ENCODE measurements around the gene ACOT8. TPM values are rescaled to one million over a fixed set of nuclear protein-coding genes. Genes with fewer than 3 reads are reported as not detected.

ACOT8 gene
- polyA plus RNA-seq, 2 of the 4 experiments (the other 2 are of a cell fraction): 14.0 to 18.5 TPM

DNA sequence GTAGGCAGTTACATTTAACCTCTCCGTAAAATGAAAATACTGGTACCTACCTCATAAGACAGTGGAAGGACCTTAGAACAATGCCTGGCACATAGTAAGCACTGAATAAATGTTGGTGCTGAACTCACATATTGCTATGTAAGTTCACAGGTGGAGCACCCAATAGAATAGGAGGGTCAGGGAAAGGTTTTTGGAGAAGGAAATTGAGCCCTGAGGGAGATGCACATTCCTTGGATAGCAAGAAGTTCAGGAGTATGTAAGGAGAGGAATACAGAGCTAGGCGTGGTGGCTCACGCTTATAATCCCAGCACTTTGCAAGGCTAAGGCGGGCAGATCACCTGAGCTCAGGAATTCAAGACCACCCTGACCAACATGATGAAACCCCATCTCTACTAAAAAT lies 37.7 kb downstream of the ACOT8 start:
- ChIA-PET CTCF (interaction anchor here (0.6 to 2.6 kb wide), 5 partner anchors 20 to 157 kb away, joined by 3 to 11 read pairs (median 3); no protein-coding TSS in a partner anchor), POLR2A (interaction anchor here (0.5 kb wide), 1 partner anchor 116 kb away, joined by 3 read pairs; no protein-coding TSS in a partner anchor)
- DNase-seq (ENCODE audit: low read depth in 1 of 2, low spot score in 1 of 2) (no peak), ATAC-seq (no peak), FAIRE-seq (no peak)
- no peak overlapping the region for H3K27ac ChIP-seq
- 88% methylated on average over 4 of the region's 4 CpGs for WGBS (ENCODE audit: missing lambda C conversion rate)
- H3K9me3 ChIP-seq: no peaks in the 10 kb centered on the region
- no peak overlapping the region for H3K4me3 ChIP-seq
- TF ChIP-seq RARB (CRISPR knock-in tag; IDR thresholded peaks at IDR 0.05): no peak
- TF ChIP-seq HOXA7 (CRISPR knock-in tag; IDR thresholded peaks at IDR 0.05): no peak
- no peak for TF ChIP-seq SMC3 (IDR thresholded peaks at IDR 0.05)
- no peak for TF ChIP-seq ZSCAN20 (CRISPR knock-in tag; IDR thresholded peaks at IDR 0.05)
- TF ChIP-seq GATA3 (IDR thresholded peaks at IDR 0.05; ENCODE audit: borderline replicate concordance): no peak
- peaks cover 33% of the 10 kb centered on the region for H3K4me1 ChIP-seq
- no peak overlapping the region for H3K4me2 ChIP-seq

DNA sequence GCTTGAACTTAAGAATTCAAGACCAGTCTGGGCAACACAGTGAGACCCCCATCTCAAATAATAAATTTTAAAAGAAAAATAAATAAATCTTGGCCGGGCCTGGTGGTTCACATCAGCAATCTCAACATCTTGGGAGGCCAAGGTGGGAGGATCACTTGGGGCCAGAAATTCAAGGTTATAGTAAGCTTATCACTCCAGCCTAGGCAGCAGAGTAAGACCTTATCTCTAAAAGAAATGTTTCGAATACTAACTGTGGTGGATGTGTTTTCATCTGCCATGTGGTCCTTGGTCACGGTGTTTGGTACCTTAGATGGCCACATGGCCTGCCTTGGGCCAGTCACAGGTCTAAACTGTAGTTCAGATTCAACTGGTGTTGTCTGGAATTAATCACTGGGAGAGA lies 39.0 kb downstream of the ACOT8 start:
- ChIA-PET CTCF (interaction anchor here (1.0 to 2.2 kb wide), 3 partner anchors 22 to 145 kb away, joined by 3 to 6 read pairs (median 3); no protein-coding TSS in a partner anchor), POLR2A (no interaction called here)
- H3K9me3 ChIP-seq: no peaks in the 10 kb centered on the region
- H3K4me1 ChIP-seq: peaks cover 45% of the 10 kb centered on the region
- DNase-seq (ENCODE audit: low read depth in 1 of 2, low spot score in 1 of 2): no peak
- no peak for FAIRE-seq
- H3K4me3 ChIP-seq: no peak overlapping the region
- H3K27ac ChIP-seq: no peak overlapping the region
- no peak overlapping the region for H3K4me2 ChIP-seq
- WGBS (ENCODE audit: missing lambda C conversion rate): 85% methylated on average over 3 of the region's 3 CpGs
- TF ChIP-seq, protein P1, sequence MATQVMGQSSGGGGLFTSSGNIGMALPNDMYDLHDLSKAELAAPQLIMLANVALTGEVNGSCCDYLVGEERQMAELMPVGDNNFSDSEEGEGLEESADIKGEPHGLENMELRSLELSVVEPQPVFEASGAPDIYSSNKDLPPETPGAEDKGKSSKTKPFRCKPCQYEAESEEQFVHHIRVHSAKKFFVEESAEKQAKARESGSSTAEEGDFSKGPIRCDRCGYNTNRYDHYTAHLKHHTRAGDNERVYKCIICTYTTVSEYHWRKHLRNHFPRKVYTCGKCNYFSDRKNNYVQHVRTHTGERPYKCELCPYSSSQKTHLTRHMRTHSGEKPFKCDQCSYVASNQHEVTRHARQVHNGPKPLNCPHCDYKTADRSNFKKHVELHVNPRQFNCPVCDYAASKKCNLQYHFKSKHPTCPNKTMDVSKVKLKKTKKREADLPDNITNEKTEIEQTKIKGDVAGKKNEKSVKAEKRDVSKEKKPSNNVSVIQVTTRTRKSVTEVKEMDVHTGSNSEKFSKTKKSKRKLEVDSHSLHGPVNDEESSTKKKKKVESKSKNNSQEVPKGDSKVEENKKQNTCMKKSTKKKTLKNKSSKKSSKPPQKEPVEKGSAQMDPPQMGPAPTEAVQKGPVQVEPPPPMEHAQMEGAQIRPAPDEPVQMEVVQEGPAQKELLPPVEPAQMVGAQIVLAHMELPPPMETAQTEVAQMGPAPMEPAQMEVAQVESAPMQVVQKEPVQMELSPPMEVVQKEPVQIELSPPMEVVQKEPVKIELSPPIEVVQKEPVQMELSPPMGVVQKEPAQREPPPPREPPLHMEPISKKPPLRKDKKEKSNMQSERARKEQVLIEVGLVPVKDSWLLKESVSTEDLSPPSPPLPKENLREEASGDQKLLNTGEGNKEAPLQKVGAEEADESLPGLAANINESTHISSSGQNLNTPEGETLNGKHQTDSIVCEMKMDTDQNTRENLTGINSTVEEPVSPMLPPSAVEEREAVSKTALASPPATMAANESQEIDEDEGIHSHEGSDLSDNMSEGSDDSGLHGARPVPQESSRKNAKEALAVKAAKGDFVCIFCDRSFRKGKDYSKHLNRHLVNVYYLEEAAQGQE (IDR thresholded peaks at IDR 0.05): no peak
- no peak for TF ChIP-seq SMC3 (IDR thresholded peaks at IDR 0.05)
- no peak for TF ChIP-seq SREBF2 (IDR thresholded peaks at IDR 0.05)
- no peak for TF ChIP-seq HOXB13 (CRISPR knock-in tag; IDR thresholded peaks at IDR 0.05; ENCODE audit: low read depth)
- no peak for TF ChIP-seq PHF8 (IDR thresholded peaks at IDR 0.05; ENCODE audit: borderline replicate concordance, low read depth)
- no peak for TF ChIP-seq JUNB (IDR thresholded peaks at IDR 0.05)
- no peak for TF ChIP-seq CHD4 (IDR thresholded peaks at IDR 0.05; ENCODE audit: borderline replicate concordance)
- TF ChIP-seq CBX2 (IDR thresholded peaks at IDR 0.05; ENCODE audit: borderline replicate concordance, low read depth): no peak
- no peak for TF ChIP-seq CHD2 (IDR thresholded peaks at IDR 0.05; ENCODE audit: low read length, partially characterized antibody)
- no peak for TF ChIP-seq ESRRA (IDR thresholded peaks at IDR 0.05; ENCODE audit: borderline replicate concordance, low read length)
- no peak for TF ChIP-seq RAD21 (conservative IDR thresholded peaks at IDR 0.05 in 1 of 2, IDR thresholded peaks at IDR 0.05 in 1 of 2)
- TF ChIP-seq, protein P2, sequence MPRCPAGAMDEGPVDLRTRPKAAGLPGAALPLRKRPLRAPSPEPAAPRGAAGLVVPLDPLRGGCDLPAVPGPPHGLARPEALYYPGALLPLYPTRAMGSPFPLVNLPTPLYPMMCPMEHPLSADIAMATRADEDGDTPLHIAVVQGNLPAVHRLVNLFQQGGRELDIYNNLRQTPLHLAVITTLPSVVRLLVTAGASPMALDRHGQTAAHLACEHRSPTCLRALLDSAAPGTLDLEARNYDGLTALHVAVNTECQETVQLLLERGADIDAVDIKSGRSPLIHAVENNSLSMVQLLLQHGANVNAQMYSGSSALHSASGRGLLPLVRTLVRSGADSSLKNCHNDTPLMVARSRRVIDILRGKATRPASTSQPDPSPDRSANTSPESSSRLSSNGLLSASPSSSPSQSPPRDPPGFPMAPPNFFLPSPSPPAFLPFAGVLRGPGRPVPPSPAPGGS (IDR thresholded peaks at IDR 0.05): no peak
- no peak for TF ChIP-seq HEYL (CRISPR knock-in tag; IDR thresholded peaks at IDR 0.05)
- no peak for TF ChIP-seq CEBPB (IDR thresholded peaks at IDR 0.05)
- no peak for TF ChIP-seq BHLHE40 (IDR thresholded peaks at IDR 0.05; ENCODE audit: low read depth, low read length)
- no peak for TF ChIP-seq HDAC2 (IDR thresholded peaks at IDR 0.05)
- TF ChIP-seq, protein P3, sequence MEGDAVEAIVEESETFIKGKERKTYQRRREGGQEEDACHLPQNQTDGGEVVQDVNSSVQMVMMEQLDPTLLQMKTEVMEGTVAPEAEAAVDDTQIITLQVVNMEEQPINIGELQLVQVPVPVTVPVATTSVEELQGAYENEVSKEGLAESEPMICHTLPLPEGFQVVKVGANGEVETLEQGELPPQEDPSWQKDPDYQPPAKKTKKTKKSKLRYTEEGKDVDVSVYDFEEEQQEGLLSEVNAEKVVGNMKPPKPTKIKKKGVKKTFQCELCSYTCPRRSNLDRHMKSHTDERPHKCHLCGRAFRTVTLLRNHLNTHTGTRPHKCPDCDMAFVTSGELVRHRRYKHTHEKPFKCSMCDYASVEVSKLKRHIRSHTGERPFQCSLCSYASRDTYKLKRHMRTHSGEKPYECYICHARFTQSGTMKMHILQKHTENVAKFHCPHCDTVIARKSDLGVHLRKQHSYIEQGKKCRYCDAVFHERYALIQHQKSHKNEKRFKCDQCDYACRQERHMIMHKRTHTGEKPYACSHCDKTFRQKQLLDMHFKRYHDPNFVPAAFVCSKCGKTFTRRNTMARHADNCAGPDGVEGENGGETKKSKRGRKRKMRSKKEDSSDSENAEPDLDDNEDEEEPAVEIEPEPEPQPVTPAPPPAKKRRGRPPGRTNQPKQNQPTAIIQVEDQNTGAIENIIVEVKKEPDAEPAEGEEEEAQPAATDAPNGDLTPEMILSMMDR (IDR thresholded peaks at IDR 0.05): no peak
- no peak for TF ChIP-seq FOXS1 (CRISPR knock-in tag; IDR thresholded peaks at IDR 0.05)
- TF ChIP-seq, protein P4, sequence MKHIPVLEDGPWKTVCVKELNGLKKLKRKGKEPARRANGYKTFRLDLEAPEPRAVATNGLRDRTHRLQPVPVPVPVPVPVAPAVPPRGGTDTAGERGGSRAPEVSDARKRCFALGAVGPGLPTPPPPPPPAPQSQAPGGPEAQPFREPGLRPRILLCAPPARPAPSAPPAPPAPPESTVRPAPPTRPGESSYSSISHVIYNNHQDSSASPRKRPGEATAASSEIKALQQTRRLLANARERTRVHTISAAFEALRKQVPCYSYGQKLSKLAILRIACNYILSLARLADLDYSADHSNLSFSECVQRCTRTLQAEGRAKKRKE (CRISPR knock-in tag; IDR thresholded peaks at IDR 0.05; ENCODE audit: low read depth): no peak
- TF ChIP-seq TP53 (CRISPR knock-in tag; IDR thresholded peaks at IDR 0.05): no peak
- ATAC-seq: no peak

Data from A549 (cell line).